ENCODE measurements around the gene CNNM2.

The CNNM2 gene

GRCh38 chr10:103078309-103078615 lies 160.2 kb downstream of the CNNM2 start:
- TF ChIP-seq ZBTB26 (tag by site-specific recombination; optimal IDR thresholded peaks at IDR 0.05) (no peak), ZNF449 (tag by site-specific recombination; IDR thresholded peaks at IDR 0.05) (no peak), ZNF777 (tag by site-specific recombination; IDR thresholded peaks at IDR 0.05; ENCODE audit: borderline replicate concordance) (no peak), BCL11B (tag by site-specific recombination; IDR thresholded peaks at IDR 0.05; ENCODE audit: low read depth) (no peak), ZNF350 (tag by site-specific recombination; IDR thresholded peaks at IDR 0.05) (no peak), ZFP69B (tag by site-specific recombination; IDR thresholded peaks at IDR 0.05) (no peak), GLI2 (tag by site-specific recombination; IDR thresholded peaks at IDR 0.05; ENCODE audit: borderline replicate concordance, low read depth) (no peak), ZNF513 (tag by site-specific recombination; IDR thresholded peaks at IDR 0.05) (no peak), RBAK (tag by site-specific recombination; IDR thresholded peaks at IDR 0.05) (no peak), BCL6B (tag by site-specific recombination; IDR thresholded peaks at IDR 0.05) (no peak), ZNF169 (tag by site-specific recombination; IDR thresholded peaks at IDR 0.05) (no peak), ZNF639 (tag by site-specific recombination; IDR thresholded peaks at IDR 0.05) (no peak), ZFP3 (tag by site-specific recombination; IDR thresholded peaks at IDR 0.05; ENCODE audit: low read depth) (no peak), ZNF707 (tag by site-specific recombination; IDR thresholded peaks at IDR 0.05) (no peak)
- TF ChIP-seq, protein P1, sequence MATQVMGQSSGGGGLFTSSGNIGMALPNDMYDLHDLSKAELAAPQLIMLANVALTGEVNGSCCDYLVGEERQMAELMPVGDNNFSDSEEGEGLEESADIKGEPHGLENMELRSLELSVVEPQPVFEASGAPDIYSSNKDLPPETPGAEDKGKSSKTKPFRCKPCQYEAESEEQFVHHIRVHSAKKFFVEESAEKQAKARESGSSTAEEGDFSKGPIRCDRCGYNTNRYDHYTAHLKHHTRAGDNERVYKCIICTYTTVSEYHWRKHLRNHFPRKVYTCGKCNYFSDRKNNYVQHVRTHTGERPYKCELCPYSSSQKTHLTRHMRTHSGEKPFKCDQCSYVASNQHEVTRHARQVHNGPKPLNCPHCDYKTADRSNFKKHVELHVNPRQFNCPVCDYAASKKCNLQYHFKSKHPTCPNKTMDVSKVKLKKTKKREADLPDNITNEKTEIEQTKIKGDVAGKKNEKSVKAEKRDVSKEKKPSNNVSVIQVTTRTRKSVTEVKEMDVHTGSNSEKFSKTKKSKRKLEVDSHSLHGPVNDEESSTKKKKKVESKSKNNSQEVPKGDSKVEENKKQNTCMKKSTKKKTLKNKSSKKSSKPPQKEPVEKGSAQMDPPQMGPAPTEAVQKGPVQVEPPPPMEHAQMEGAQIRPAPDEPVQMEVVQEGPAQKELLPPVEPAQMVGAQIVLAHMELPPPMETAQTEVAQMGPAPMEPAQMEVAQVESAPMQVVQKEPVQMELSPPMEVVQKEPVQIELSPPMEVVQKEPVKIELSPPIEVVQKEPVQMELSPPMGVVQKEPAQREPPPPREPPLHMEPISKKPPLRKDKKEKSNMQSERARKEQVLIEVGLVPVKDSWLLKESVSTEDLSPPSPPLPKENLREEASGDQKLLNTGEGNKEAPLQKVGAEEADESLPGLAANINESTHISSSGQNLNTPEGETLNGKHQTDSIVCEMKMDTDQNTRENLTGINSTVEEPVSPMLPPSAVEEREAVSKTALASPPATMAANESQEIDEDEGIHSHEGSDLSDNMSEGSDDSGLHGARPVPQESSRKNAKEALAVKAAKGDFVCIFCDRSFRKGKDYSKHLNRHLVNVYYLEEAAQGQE (tag by site-specific recombination; IDR thresholded peaks at IDR 0.05), result no peak
- TF ChIP-seq, protein P2, sequence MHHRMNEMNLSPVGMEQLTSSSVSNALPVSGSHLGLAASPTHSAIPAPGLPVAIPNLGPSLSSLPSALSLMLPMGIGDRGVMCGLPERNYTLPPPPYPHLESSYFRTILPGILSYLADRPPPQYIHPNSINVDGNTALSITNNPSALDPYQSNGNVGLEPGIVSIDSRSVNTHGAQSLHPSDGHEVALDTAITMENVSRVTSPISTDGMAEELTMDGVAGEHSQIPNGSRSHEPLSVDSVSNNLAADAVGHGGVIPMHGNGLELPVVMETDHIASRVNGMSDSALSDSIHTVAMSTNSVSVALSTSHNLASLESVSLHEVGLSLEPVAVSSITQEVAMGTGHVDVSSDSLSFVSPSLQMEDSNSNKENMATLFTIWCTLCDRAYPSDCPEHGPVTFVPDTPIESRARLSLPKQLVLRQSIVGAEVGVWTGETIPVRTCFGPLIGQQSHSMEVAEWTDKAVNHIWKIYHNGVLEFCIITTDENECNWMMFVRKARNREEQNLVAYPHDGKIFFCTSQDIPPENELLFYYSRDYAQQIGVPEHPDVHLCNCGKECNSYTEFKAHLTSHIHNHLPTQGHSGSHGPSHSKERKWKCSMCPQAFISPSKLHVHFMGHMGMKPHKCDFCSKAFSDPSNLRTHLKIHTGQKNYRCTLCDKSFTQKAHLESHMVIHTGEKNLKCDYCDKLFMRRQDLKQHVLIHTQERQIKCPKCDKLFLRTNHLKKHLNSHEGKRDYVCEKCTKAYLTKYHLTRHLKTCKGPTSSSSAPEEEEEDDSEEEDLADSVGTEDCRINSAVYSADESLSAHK (tag by site-specific recombination; IDR thresholded peaks at IDR 0.05), result no peak
- Histone ChIP-seq H3K27ac (ENCODE audit: extremely low read depth, low read depth, low read length) (peak overlapping the region; percentile 14; the same call in 1 of the 2 replicates), H3K9me3 (ENCODE audit: control insufficient read depth, insufficient read depth, low read depth, low read length) (no peaks in the 10 kb centered on the region), H3K4me1 (ENCODE audit: control insufficient read depth, insufficient read depth, low read length) (no peaks in the 10 kb centered on the region), H3K36me3 (ENCODE audit: control insufficient read depth in 2 of 2, insufficient read depth in 1 of 2, low read length in 2 of 2) (peaks cover 0 to 46% of the 10 kb centered on the region in 2 experiments), H3K4me3 (ENCODE audit: low read depth, low read length) (no peak overlapping the region)
- CTCF ChIA-PET, result interaction anchor here (0.6 to 0.7 kb wide), 2 partner anchors 9 to 24 kb away, joined by 3 read pairs; no protein-coding TSS in a partner anchor
- POLR2A ChIA-PET, result no interaction called here

Data from HEK293 (cell line).